MM.1S (cell line): ENCODE results near the gene KLHL18.

Experiments used
- DNase-seq: peaks from one replicate; pipeline ENCODE4 v3.0.0-alpha.2; 2015
- H2AFZ ChIP-seq: fragments of 300-600 bp; sonication (generic); 2 replicates; pipeline ENCODE4 v1.6.0; 2016; ENCODE audit warnings: antibody characterized with exemption, low read length
- H3F3A ChIP-seq: fragments of 300-600 bp; sonication (generic); 2 replicates; pipeline ENCODE4 v1.6.1; 2016; ENCODE audit warnings: mild to moderate bottlenecking, antibody characterized with exemption, low read length, moderate library complexity, mixed read lengths; ENCODE audit not compliant: insufficient read depth
- H3K27ac ChIP-seq: fragments of 300-600 bp; sonication (generic); 2 replicates; pipeline ENCODE4 v1.5.1; 2016; ENCODE audit warnings: mild to moderate bottlenecking, low read length
- H3K27me3 ChIP-seq: fragments of 300-600 bp; sonication (generic); replicated peaks from 2 replicates; pipeline ENCODE4 v1.6.0; 2016; ENCODE audit warnings: low read length; ENCODE audit not compliant: insufficient read depth
- H3K36me3 ChIP-seq: fragments of 300-600 bp; sonication (generic); replicated peaks from 2 replicates; pipeline ENCODE4 v1.6.1; 2016; ENCODE audit warnings: mild to moderate bottlenecking, low read length, mixed read lengths; ENCODE audit not compliant: insufficient read depth
- H3K4me1 ChIP-seq: fragments of 300-600 bp; sonication (generic); 2 replicates; pipeline ENCODE4 v1.6.1; 2016; ENCODE audit warnings: low read length, mixed read lengths
- H3K4me2 ChIP-seq: fragments of 300-600 bp; sonication (generic); 2 replicates; pipeline ENCODE4 v1.6.0; 2016; ENCODE audit warnings: low read depth, low read length
- H3K4me3 ChIP-seq: fragments of 300-600 bp; sonication (generic); 2 replicates; pipeline ENCODE4 v1.5.1; 2016; ENCODE audit warnings: low read length, mixed read lengths
- H3K79me2 ChIP-seq: fragments of 300-600 bp; sonication (generic); 2 replicates; pipeline ENCODE4 v1.6.1; 2016; ENCODE audit warnings: mixed run types, low read length, mixed read lengths
- H3K9ac ChIP-seq: fragments of 300-600 bp; sonication (generic); 2 replicates; pipeline ENCODE4 v1.6.1; 2016; ENCODE audit warnings: low read length, mixed read lengths
- H3K9me2 ChIP-seq: fragments of 300-600 bp; sonication (generic); replicated peaks from 2 replicates; pipeline ENCODE4 v1.6.1; 2016; ENCODE audit warnings: mild to moderate bottlenecking, low read length, mixed read lengths; ENCODE audit not compliant: insufficient read depth
- H3K9me3 ChIP-seq: fragments of 300-600 bp; sonication (generic); replicated peaks from 2 replicates; pipeline ENCODE4 v1.6.1; 2016; ENCODE audit warnings: mild to moderate bottlenecking, low read length, mixed read lengths; ENCODE audit not compliant: insufficient read depth
- H4K20me1 ChIP-seq: fragments of 300-600 bp; sonication (generic); 2 replicates; pipeline ENCODE4 v1.6.1; 2016; ENCODE audit warnings: mild to moderate bottlenecking, low read length, moderate library complexity, mixed read lengths; ENCODE audit not compliant: insufficient read depth
- CTCF ChIP-seq: fragments of 300-600 bp; sonication (generic); IDR thresholded peaks from 2 replicates; pipeline ENCODE4 v1.5.1; 2016; ENCODE audit warnings: antibody characterized with exemption, low read length, mixed read lengths
- EZH2 ChIP-seq: fragments of 300-600 bp; sonication (generic); optimal IDR thresholded peaks from 2 replicates; pipeline ENCODE3; 2017; ENCODE audit warnings: low read depth, mild to moderate bottlenecking, antibody characterized with exemption, low read length, mixed read lengths
- EZH2phosphoT487 ChIP-seq: fragments of 300-600 bp; sonication (generic); IDR thresholded peaks from 2 replicates; pipeline ENCODE4 v1.6.1; 2018; ENCODE audit warnings: antibody characterized with exemption, low read length

KLHL18 gene

GRCh38 chr3:47380026-47380600, 97.4 kb downstream of the KLHL18 start:
- Histone ChIP-seq H3K9me2 (no peaks in the 10 kb centered on the region), H3K79me2 (peaks cover 53% of the 10 kb centered on the region), H3K4me3 (peak overlapping the region; percentile 91), H3K9me3 (no peaks in the 10 kb centered on the region), H3K36me3 (no peaks in the 10 kb centered on the region), H3K27ac (peak overlapping the region; percentile 83), H3K9ac (peak overlapping the region; percentile 94), H3K4me2 (peak overlapping the region; percentile 76), H3K27me3 (no peaks in the 10 kb centered on the region), H2AFZ (peak overlapping the region; percentile 56), H3K4me1 (peaks cover 10% of the 10 kb centered on the region), H4K20me1 (peaks cover 10% of the 10 kb centered on the region; the same call in 1 of the 2 replicates), H3F3A (peaks cover 4% of the 10 kb centered on the region; the same call in 1 of the 2 replicates)
- DNase-seq, result no peak
- TF ChIP-seq EZH2phosphoT487 (no peak), CTCF (no peak), EZH2 (no peak)

GRCh38 chr3:47380601-47381316, 98.0 kb downstream of the KLHL18 start, which contains the start of gene PTPN23:
Gene PTPN23 (plus strand): TSS chr3:47381021. CDS start chr3:47381097, 76 bp downstream.
- peak within 1 kb of the TSS; percentile 83 for H3K27ac ChIP-seq
- H3K9ac ChIP-seq, result peak within 1 kb of the TSS; percentile 94
- no peaks in the 10 kb centered on the region for H3K36me3 ChIP-seq
- peak within 1 kb of the TSS; percentile 84 for H3K4me2 ChIP-seq
- DNase-seq, result peak; percentile 99
- H3K27me3 ChIP-seq, result no peaks in the 10 kb centered on the region
- peaks cover 4% of the 10 kb centered on the region; the same call in 1 of the 2 replicates for H3F3A ChIP-seq
- peaks cover 59% of the 10 kb centered on the region for H3K79me2 ChIP-seq
- peak within 1 kb of the TSS; percentile 91 for H3K4me3 ChIP-seq
- H3K9me2 ChIP-seq, result no peaks in the 10 kb centered on the region
- H2AFZ ChIP-seq, result peak within 1 kb of the TSS; percentile 58
- peaks cover 10% of the 10 kb centered on the region; the same call in 1 of the 2 replicates for H4K20me1 ChIP-seq
- no peak for TF ChIP-seq EZH2phosphoT487
- no peak for TF ChIP-seq CTCF
- no peak for TF ChIP-seq EZH2
- peaks cover 10% of the 10 kb centered on the region for H3K4me1 ChIP-seq
- H3K9me3 ChIP-seq, result no peaks in the 10 kb centered on the region

- TF ChIP-seq EZH2 (no peak), EZH2phosphoT487 (no peak), CTCF (no peak)
- Histone ChIP-seq H3K9me3 (no peaks in the 10 kb centered on the region), H2AFZ (peak overlapping the region; percentile 58), H3K27ac (peak overlapping the region; percentile 83), H3K36me3 (no peaks in the 10 kb centered on the region), H3K4me2 (peak overlapping the region; percentile 84), H3K79me2 (peaks cover 67% of the 10 kb centered on the region), H3K9ac (peak overlapping the region; percentile 94), H3K27me3 (no peaks in the 10 kb centered on the region), H4K20me1 (peaks cover 10% of the 10 kb centered on the region; the same call in 1 of the 2 replicates), H3K9me2 (no peaks in the 10 kb centered on the region), H3K4me3 (peak overlapping the region; percentile 91), H3F3A (peaks cover 4% of the 10 kb centered on the region; the same call in 1 of the 2 replicates), H3K4me1 (peaks cover 10% of the 10 kb centered on the region)
- DNase-seq, result peak; percentile 86
These were observed 98.8 kb downstream of the KLHL18 start for GRCh38 chr3:47381317-47382157.
